Psoas muscle (tissue), 8 donors: ENCODE results near the gene SPEM3. TPM values are rescaled to one million over a fixed set of nuclear protein-coding genes. Genes with fewer than 3 reads are reported as not detected.

Experiments used
- ATAC-seq, 4 donors: fragments of 200-7000 bp; cut with Tn5 transposase; one replicate each; pipeline ENCODE4 v1.9.1; 2020; ENCODE audit warnings: moderate library complexity in 3 of 4, mild to moderate bottlenecking in 2 of 4
- DNase-seq, 2 donors: peaks; one replicate each; pipeline ENCODE4 v3.0.0-alpha.2; 2020
- H3K27ac ChIP-seq: fragments of 200-600 bp; one replicate; pipeline ENCODE4 v1.8.0; 2022
- H3K27me3 ChIP-seq, 3 donors: fragments of 200-600 bp in 1 of 3; one replicate each; pipeline versions ENCODE4 v1.6.1 to v1.8.0; 2013 to 2022; ENCODE audit warnings: low read length in 2 of 3, mild to moderate bottlenecking in 2 of 3, moderate library complexity in 1 of 3; ENCODE audit not compliant: insufficient read depth in 3 of 3
- H3K36me3 ChIP-seq, 2 donors: fragments of 200-600 bp in 1 of 2; one replicate each; pipeline versions ENCODE4 v1.6.1 to v1.8.0; 2013 to 2022; ENCODE audit warnings: low read depth in 1 of 2, mild to moderate bottlenecking in 1 of 2, moderate library complexity in 1 of 2; ENCODE audit not compliant: insufficient read depth in 1 of 2
- H3K4me1 ChIP-seq: fragments of 200-600 bp; one replicate; pipeline ENCODE4 v1.8.0; 2022
- H3K4me3 ChIP-seq: fragments of 200-600 bp; one replicate; pipeline ENCODE4 v1.8.0; 2022; ENCODE audit warnings: mild to moderate bottlenecking
- H3K9me3 ChIP-seq: fragments of 200-600 bp; one replicate; pipeline ENCODE4 v1.8.0; 2022
- WGBS, 3 donors: extraction: QIAGEN DNeasy Blood & Tissue Kit; methylation state at CpG; one replicate each; pipeline versions ENCODE4 v1.1.6 to v1.1.7; 2013; 5-methylcytosine and 5-hydroxymethylcytosine counted together
- intact Hi-C, 2 donors: fragments of 100-400 bp; cut with DNase I; formaldehyde crosslinking; loops; one replicate each; pipeline versions ENCODE4 v1.11.0 to v1.14.2; 2022
- polyA plus RNA-seq, 3 donors: library from polyadenylated mRNA; stranded (reverse); fragments of 200-250 nt; gene quantifications; one replicate each; pipeline ENCODE4 v1.2.3, GENCODE V29; 2013
- total RNA-seq, 4 donors: library from RNA; stranded (reverse); fragmentation: NEBNext Ultra II Directional in 2 of 4; extraction: Animal tissue kit (Norgen Biotek cat#: 25700) in 2 of 4; gene quantifications; one replicate each; pipeline versions ENCODE4 v1.2.1 to v1.2.4, GENCODE V29; 2021 to 2023
- TF ChIP-seq, protein P1 (sequence below): fragments of 200-600 bp; IDR thresholded peaks from one replicate; pipeline ENCODE4 v1.8.0; 2022; ENCODE audit warnings: antibody characterized with exemption
- donor health status: healthy with polysubstance abuse.
- donor health status: DM: no; HTN: no; CAD: no; lungs with moderate emphysema.
- donor health status: Bipolar disorder and iron deficiency.
- donor health status: healthy.
- donor health status: DM: yes; HTN: yes; CAD: no.
- donor health status: DM: no; HTN: no; CAD: no.
- donor health status: DM: no; HTN: no; CAD: no.
- donor health status: DM: yes; HTN: yes; CAD: no.

SPEM3 gene
- total and polyA plus RNA-seq, 7 donors: 0.01 TPM; not detected in 6

DNA sequence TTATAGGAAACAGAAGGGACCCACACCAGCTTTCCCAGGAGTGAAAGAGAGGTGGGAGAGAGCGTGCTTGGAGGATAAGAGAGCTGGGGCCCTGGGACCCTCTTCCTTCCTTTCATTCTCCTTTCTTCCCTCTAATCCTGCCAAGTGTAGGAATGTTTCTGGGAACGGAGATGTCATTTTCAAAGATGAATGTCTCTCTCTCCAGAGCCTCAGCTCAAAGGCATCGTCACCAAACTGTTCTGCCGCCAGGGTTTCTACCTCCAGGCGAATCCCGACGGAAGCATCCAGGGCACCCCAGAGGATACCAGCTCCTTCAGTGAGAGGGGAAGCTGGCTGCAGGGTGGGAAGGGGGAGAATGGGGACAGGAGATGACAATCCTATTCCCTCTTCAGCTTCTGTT, 12.6 kb downstream of the SPEM3 start:
- Histone ChIP-seq H3K27ac (peak overlapping the region; percentile 100), H3K9me3 (no peaks in the 10 kb centered on the region), H3K27me3 (no peaks in the 10 kb centered on the region), H3K4me1 (peaks cover 48% of the 10 kb centered on the region), H3K4me3 (peak overlapping the region; percentile 72), H3K36me3 (no peaks in the 10 kb centered on the region)
- DNase-seq (no peak), ATAC-seq (no peak)
- TF ChIP-seq, protein P1, sequence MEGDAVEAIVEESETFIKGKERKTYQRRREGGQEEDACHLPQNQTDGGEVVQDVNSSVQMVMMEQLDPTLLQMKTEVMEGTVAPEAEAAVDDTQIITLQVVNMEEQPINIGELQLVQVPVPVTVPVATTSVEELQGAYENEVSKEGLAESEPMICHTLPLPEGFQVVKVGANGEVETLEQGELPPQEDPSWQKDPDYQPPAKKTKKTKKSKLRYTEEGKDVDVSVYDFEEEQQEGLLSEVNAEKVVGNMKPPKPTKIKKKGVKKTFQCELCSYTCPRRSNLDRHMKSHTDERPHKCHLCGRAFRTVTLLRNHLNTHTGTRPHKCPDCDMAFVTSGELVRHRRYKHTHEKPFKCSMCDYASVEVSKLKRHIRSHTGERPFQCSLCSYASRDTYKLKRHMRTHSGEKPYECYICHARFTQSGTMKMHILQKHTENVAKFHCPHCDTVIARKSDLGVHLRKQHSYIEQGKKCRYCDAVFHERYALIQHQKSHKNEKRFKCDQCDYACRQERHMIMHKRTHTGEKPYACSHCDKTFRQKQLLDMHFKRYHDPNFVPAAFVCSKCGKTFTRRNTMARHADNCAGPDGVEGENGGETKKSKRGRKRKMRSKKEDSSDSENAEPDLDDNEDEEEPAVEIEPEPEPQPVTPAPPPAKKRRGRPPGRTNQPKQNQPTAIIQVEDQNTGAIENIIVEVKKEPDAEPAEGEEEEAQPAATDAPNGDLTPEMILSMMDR: no peak
- 56 to 71% (median 63%) methylated on average over 7 of the region's 7 CpGs for WGBS, 3 donors
- intact Hi-C loops: loop anchor here in 1 of 2 donors (2.0 to 5.0 kb wide), 2 partner anchors 38 to 44 kb away; partner anchors contain the start of gene ZBTB4

DNA sequence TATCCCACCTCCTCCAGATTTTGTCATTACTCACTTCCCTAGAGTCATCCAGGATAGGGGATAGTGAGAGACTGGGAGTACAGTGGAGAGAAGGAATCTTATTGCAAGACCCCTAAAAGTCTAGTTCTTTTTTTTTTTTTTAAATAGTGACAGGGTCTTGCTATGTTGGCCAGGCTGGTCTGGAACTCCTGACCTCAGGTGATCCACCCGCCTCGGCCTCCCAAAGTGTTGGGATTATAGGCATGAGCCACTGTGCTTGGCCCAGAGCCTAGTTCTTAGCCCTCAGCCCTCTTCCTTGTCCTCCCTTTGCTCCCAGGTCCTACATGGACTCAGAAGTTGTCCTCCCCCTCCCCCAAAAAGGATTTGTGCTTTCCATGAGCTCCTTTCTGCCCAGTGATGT, 13.5 kb downstream of the SPEM3 start:
- 83 to 100% (median 87%) methylated on average over 2 of the region's 2 CpGs for WGBS, 3 donors
- TF ChIP-seq, protein P1: no peak
- H3K4me3 ChIP-seq: no peak overlapping the region
- no peaks in the 10 kb centered on the region for H3K9me3 ChIP-seq
- H3K27me3 ChIP-seq: peaks cover 0 to 3% (median 0%) of the 10 kb centered on the region in 3 donors
- H3K4me1 ChIP-seq: peaks cover 48% of the 10 kb centered on the region
- H3K36me3 ChIP-seq: peaks cover 0 to 8% of the 10 kb centered on the region in 2 donors
- ATAC-seq (no peak), DNase-seq (no peak)
- intact Hi-C loops: loop anchor here in 1 of 2 donors (5.0 kb wide), 1 partner anchor 45 kb away; no protein-coding TSS in a partner anchor
- peak overlapping the region; percentile 100 for H3K27ac ChIP-seq

- peak overlapping the region; percentile 100 for H3K27ac ChIP-seq
- WGBS, 3 donors: 57 to 67% (median 67%) methylated on average over 7 of the region's 7 CpGs
- peaks cover 0 to 25% of the 10 kb centered on the region in 2 donors for H3K36me3 ChIP-seq
- H3K4me1 ChIP-seq: peaks cover 43% of the 10 kb centered on the region
- ATAC-seq: peak in 2 of 4 donors; percentile 15 to 26
- TF ChIP-seq, protein P1: no peak
- H3K27me3 ChIP-seq: peaks cover 0 to 7% (median 0%) of the 10 kb centered on the region in 3 donors
- intact Hi-C loops: loop anchor here (2.0 to 5.0 kb wide), 2 partner anchors 35 to 46 kb away; partner anchors contain the start of gene ZBTB4 (in 1 of the 2)
- DNase-seq: no peak
- no peaks in the 10 kb centered on the region for H3K9me3 ChIP-seq
- H3K4me3 ChIP-seq: no peak overlapping the region
These were observed 15.1 kb downstream of the SPEM3 start for GRCh38 chr17:7443499-7444485.

- WGBS, 3 donors: 2 to 4% (median 2%) methylated on average over 47 to 51 of the region's 51 CpGs
- TF ChIP-seq, protein P1: peak; percentile 10
- Histone ChIP-seq H3K4me1 (peaks cover 34% of the 10 kb centered on the region), H3K27ac (peak within 1 kb of the TSS; percentile 100), H3K36me3 (peaks cover 0 to 35% of the 10 kb centered on the region in 2 donors), H3K4me3 (peak within 1 kb of the TSS; percentile 92), H3K9me3 (no peaks in the 10 kb centered on the region), H3K27me3 (peaks cover 0 to 7% (median 0%) of the 10 kb centered on the region in 3 donors)
- ATAC-seq: peak; percentile 85 to 89 (median 87)
- DNase-seq: peak; percentile 93 to 95
- intact Hi-C loops: loop anchor here (2.0 to 5.0 kb wide), 2 partner anchors 34 to 48 kb away; partner anchors contain the start of gene ZBTB4 (in 1 of the 2)
These were observed 16.3 kb downstream of the SPEM3 start, which contains the start of gene CHRNB1 for GRCh38 chr17:7444682-7445618. TSS of gene CHRNB1 (plus strand) at chr17:7445061. CDS start at chr17:7445128, 67 bp downstream.
